NB4 (cell line): ENCODE results near the gene CAPSL.

Experiments used
- MYC ChIP-seq: IDR thresholded peaks from 2 replicates; pipeline ENCODE4 v1.6.1; 2011; ENCODE audit warnings: low read depth, low read length
- TF ChIP-seq, protein P1 (sequence below): IDR thresholded peaks from one replicate; pipeline ENCODE4 v1.5.1; 2012; ENCODE audit warnings: low read depth, low read length

DNA sequence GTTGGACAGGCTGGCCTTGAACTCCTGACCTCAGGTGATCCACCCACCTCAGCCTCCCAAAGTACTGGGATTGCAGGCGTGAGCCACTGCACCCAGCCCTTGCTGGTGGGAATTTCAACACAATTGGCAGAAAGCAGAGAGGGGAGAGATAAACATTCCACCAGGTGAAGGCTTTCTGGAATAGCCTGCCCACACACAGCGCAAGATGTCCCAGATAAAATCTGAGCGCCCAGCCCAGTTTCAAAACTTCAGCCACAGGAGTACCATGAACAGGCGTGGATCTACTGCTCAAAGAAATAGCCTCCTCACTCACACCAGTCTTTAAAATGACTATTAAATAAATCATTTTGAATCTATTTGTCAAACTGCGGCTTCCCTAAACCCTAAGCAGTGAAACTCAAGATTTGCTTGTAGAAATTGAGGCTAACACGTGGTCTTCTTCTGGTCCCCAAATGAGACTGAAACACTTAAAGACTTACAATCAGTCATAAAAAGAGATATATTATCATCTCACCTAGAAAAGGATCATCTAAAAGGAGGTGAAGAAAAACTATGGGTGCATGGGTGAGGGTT lies 34.7 kb downstream of the CAPSL start:
- TF ChIP-seq, protein P1, sequence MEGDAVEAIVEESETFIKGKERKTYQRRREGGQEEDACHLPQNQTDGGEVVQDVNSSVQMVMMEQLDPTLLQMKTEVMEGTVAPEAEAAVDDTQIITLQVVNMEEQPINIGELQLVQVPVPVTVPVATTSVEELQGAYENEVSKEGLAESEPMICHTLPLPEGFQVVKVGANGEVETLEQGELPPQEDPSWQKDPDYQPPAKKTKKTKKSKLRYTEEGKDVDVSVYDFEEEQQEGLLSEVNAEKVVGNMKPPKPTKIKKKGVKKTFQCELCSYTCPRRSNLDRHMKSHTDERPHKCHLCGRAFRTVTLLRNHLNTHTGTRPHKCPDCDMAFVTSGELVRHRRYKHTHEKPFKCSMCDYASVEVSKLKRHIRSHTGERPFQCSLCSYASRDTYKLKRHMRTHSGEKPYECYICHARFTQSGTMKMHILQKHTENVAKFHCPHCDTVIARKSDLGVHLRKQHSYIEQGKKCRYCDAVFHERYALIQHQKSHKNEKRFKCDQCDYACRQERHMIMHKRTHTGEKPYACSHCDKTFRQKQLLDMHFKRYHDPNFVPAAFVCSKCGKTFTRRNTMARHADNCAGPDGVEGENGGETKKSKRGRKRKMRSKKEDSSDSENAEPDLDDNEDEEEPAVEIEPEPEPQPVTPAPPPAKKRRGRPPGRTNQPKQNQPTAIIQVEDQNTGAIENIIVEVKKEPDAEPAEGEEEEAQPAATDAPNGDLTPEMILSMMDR, result no peak
- TF ChIP-seq MYC, result no peak
